Hippocampal formation (tissue), 2 donors: Measurements from ENCODE around the gene SNX13.
A peak's percentile ranks its signal among the peaks of the same experiment; 100 is the strongest.

ENCODE experiments used
- DNase-seq, 2 donors: peaks; one replicate each; lab custom pipeline; 2025; lab: John Stamatoyannopoulos, UW

Gene SNX13

GRCh38 chr7:17940302-17940883, at the start of gene SNX13:
Gene SNX13, minus strand, starts transcription at chr7:17940494. Its CDS starts 199 bp downstream, at chr7:17940295.
- peak; percentile 88 for DNase-seq

GRCh38 chr7:17989546-17989945, 49.3 kb upstream of the SNX13 start:
- DNase-seq = no peak

- no peak for DNase-seq
Measured at GRCh38 chr7:17988858-17989257, 48.6 kb upstream of the SNX13 start.

GRCh38 chr7:17988141-17988540, 47.8 kb upstream of the SNX13 start:
- no peak for DNase-seq

- DNase-seq = no peak
Measured at GRCh38 chr7:17986851-17987250, 46.6 kb upstream of the SNX13 start.

GRCh38 chr7:17985473-17986239, 45.4 kb upstream of the SNX13 start:
- DNase-seq = no peak

- DNase-seq = no peak
Measured at GRCh38 chr7:17984288-17984687, 44.0 kb upstream of the SNX13 start.

- DNase-seq = no peak
Measured at GRCh38 chr7:17983221-17984062, 43.1 kb upstream of the SNX13 start.

GRCh38 chr7:17976952-17977351, 36.7 kb upstream of the SNX13 start:
- no peak for DNase-seq

GRCh38 chr7:17971411-17971810, 31.1 kb upstream of the SNX13 start:
- DNase-seq = peak in 1 of 2 donors; percentile 5

- no peak for DNase-seq
Measured at GRCh38 chr7:17968791-17969715, 28.8 kb upstream of the SNX13 start.

GRCh38 chr7:17966706-17967105, 26.4 kb upstream of the SNX13 start:
- DNase-seq = no peak

GRCh38 chr7:17965603-17966002, 25.3 kb upstream of the SNX13 start:
- DNase-seq = no peak

GRCh38 chr7:17963281-17963680, 23.0 kb upstream of the SNX13 start:
- no peak for DNase-seq

- DNase-seq = no peak
Measured at GRCh38 chr7:17962652-17963051, 22.4 kb upstream of the SNX13 start.

- no peak for DNase-seq
Measured at GRCh38 chr7:17957871-17958270, 17.6 kb upstream of the SNX13 start.

GRCh38 chr7:17952387-17952786, 12.1 kb upstream of the SNX13 start:
- DNase-seq = no peak

- no peak for DNase-seq
Measured at GRCh38 chr7:17951742-17952254, 11.5 kb upstream of the SNX13 start.

- no peak for DNase-seq
Measured at GRCh38 chr7:17948526-17949238, 8.4 kb upstream of the SNX13 start.

- peak in 1 of 2 donors; percentile 52 for DNase-seq
Measured at GRCh38 chr7:17947620-17948019, 7.3 kb upstream of the SNX13 start.

GRCh38 chr7:17946591-17946990, 6.3 kb upstream of the SNX13 start:
- DNase-seq = no peak
